Renal cortical epithelial cell (primary cell): ENCODE measurements around the gene GLI1. TPM values are rescaled to one million over a fixed set of nuclear protein-coding genes. Genes with fewer than 3 reads are reported as not detected.

Source experiments
- DNase-seq: peaks from one replicate; pipeline ENCODE4 v3.0.0-alpha.2; 2011; ENCODE audit warnings: low read depth
- total RNA-seq: library from RNA; depleted of rRNA; stranded (reverse); fragments of >200 nt; gene quantifications from 2 replicates; pipeline ENCODE4 v1.2.3, GENCODE V29; 2014

The GLI1 gene
- total RNA-seq, 1 donor from 2014 or later, result 0.50 TPM

DNA sequence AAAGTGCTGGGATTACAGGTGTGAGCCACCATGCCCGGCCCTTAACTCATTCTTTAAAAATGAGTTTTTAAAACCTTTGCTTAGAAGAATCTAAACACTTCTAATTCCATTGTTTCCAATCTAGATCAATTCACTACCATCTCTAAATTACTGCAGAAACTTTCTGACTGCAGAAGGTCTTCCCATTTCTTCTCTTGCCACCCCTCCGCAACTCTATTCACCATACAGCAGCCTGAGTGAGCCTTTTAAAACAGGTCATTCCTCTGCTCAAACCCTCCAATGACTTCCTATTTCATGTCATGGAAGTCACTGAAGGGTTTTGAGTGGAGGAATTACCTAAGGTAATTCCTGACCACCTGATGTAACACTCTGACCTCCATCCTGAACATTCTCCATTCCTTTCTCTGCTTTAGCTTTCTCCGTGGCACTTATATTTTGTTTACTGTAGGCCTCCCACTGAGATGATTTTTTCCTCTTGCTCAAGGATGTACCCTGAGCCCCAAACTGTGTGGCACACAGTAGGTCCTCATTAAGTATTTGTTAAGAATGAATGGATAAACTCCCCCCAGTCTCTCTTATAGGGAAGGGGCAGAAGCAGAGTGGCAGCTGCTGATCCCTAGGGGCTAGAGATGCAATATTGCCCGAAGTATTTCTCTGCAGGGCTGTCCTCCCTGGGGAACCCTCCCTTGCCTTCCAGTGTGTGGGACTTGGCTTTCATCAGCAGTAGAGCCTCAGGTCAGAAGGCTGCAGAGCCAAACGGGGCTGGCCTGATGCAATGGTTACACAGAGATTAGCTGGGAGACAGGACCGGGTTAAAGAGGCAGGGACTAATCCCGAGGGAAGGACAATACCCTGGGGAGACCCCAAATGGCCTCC, 59.6 kb downstream of the GLI1 start:
- DNase-seq, result no peak

- DNase-seq, result no peak
These were observed 60.1 kb downstream of the GLI1 start for GRCh38 chr12:57519796-57520052.

DNA sequence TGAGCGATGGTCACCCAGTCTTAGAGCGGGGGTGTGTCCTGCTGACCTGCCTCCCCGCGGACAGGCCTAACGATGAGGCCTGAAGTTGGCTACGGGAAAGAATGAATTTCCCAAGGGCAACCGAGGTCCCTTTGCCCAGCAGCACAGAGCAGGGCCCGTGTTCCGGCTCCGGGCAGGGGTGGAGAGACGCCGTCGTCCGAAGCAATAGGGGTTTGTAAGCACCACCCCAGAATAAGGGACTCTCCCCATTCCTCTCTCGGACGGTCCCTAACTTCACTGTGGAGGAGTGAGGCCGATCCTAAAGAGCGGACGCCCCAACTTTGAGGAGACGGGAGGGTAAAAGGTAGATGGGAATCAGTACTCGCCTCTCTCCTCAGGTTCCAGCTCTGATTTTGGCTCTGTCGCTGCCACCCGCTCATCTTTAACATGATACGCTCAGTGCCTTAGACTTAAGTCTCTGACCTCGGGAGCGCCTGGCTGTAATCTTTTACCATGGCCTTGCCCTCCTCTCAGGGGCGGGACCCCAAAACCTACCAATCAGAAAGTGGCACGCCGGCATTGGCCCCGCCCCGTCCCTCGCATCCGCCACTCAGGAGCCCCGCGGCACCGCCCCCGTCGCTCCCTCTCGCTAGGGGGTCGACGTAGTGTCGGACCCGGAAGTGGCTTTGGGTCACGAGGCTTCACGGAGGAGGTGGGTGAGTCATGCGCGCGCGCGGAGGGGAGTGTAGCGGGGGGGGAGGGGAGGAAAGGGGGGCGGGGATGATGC, 60.7 kb downstream of the GLI1 start, which contains the start of gene DDIT3:
DDIT3 (minus strand) TSS at position 462 of the 766 bp plus-strand sequence. CDS start 3,108 bp downstream, outside the sequence.
- DNase-seq, result peak; percentile 92

GRCh38 chr12:57521525-57522010, 62.0 kb downstream of the GLI1 start:
- DNase-seq, result peak; percentile 45

Other genes starting within 250 kb of the GLI1 start
- 0.40 TPM in 1 of 2 replicates, not detected in the other for gene NXPH4, start 243.0 kb upstream of the GLI1 start, total RNA-seq
- 146 and 208 TPM in 2 replicates for gene SHMT2, start 230.1 kb upstream of the GLI1 start, total RNA-seq
- gene STAC3, start 208.6 kb upstream of the GLI1 start, total RNA-seq, result 1.2 TPM in 1 of 2 replicates, not detected in the other
- 2.6 and 32.1 TPM in 2 replicates for gene R3HDM2, start 28.7 kb upstream of the GLI1 start, total RNA-seq
- gene INHBC, start 25.0 kb upstream of the GLI1 start, total RNA-seq, result not detected in 2 replicates
- gene INHBE, start 4.5 kb upstream of the GLI1 start, total RNA-seq, result 1.0 and 3.1 TPM in 2 replicates
- not detected in 2 replicates for gene ARHGAP9, start 20.1 kb downstream of the GLI1 start, total RNA-seq
- 131 and 134 TPM in 2 replicates for gene MARS1, start 28.3 kb downstream of the GLI1 start, total RNA-seq
- gene DDIT3, start 60.7 kb downstream of the GLI1 start, total RNA-seq, result 6.1 and 17.5 TPM in 2 replicates
- 5.0 and 12.5 TPM in 2 replicates for gene MBD6, start 63.0 kb downstream of the GLI1 start, total RNA-seq
- gene DCTN2, start 87.4 kb downstream of the GLI1 start, total RNA-seq, result 123 and 212 TPM in 2 replicates
- gene KIF5A, start 90.3 kb downstream of the GLI1 start, total RNA-seq, result 0.35 and 2.5 TPM in 2 replicates
- 43.5 and 77.8 TPM in 2 replicates for gene PIP4K2C, start 131.4 kb downstream of the GLI1 start, total RNA-seq
- 5.9 and 19.6 TPM in 2 replicates for gene DTX3, start 145.0 kb downstream of the GLI1 start, total RNA-seq
- 1.7 and 7.0 TPM in 2 replicates for gene ARHGEF25, start 151.7 kb downstream of the GLI1 start, total RNA-seq
- gene B4GALNT1, start 173.4 kb downstream of the GLI1 start, total RNA-seq, result 0.20 and 1.4 TPM in 2 replicates
- 186 and 325 TPM in 2 replicates for gene OS9, start 234.3 kb downstream of the GLI1 start, total RNA-seq